LNCaP clone FGC (cell line): ENCODE data around the gene VPS4B.
A peak's percentile ranks its signal among the peaks of the same experiment; 100 is the strongest.

Experiments used
- DNase-seq: peaks from one replicate; pipeline ENCODE4 v3.0.0-alpha.2; 2011; ENCODE audit warnings: low read depth
- H3K4me3 ChIP-seq: 2 replicates; pipeline ENCODE4 v1.5.1; 2011; ENCODE audit warnings: mild to moderate bottlenecking, low read depth, low read length, control low read depth
- TF ChIP-seq, protein P1 (sequence below): IDR thresholded peaks from 2 replicates; pipeline ENCODE4 v1.5.1; 2012; ENCODE audit warnings: mild to moderate bottlenecking; ENCODE audit not compliant: control insufficient read depth, insufficient read depth; ENCODE audit errors: extremely low read depth

Gene VPS4B

DNA sequence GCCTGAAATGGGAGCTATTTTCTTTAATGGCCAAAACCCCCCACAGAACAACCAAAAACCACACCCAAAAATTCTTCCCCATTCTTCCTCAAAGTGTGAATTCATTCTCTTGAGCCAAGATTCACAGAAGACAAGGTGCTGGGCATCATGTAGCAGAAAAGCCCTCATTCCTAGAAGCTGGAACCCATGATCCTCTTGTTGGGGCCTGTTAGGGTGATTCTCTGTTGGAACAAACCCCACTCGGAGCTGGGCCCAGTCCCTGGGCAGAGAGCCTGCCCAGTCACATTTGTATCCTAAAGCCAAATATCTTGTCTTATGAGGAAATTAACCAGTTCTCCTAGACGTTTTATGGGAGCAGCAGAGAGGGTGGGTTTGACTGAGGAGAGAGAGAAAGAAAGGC lies 22.8 kb upstream of the VPS4B start:
- TF ChIP-seq, protein P1, sequence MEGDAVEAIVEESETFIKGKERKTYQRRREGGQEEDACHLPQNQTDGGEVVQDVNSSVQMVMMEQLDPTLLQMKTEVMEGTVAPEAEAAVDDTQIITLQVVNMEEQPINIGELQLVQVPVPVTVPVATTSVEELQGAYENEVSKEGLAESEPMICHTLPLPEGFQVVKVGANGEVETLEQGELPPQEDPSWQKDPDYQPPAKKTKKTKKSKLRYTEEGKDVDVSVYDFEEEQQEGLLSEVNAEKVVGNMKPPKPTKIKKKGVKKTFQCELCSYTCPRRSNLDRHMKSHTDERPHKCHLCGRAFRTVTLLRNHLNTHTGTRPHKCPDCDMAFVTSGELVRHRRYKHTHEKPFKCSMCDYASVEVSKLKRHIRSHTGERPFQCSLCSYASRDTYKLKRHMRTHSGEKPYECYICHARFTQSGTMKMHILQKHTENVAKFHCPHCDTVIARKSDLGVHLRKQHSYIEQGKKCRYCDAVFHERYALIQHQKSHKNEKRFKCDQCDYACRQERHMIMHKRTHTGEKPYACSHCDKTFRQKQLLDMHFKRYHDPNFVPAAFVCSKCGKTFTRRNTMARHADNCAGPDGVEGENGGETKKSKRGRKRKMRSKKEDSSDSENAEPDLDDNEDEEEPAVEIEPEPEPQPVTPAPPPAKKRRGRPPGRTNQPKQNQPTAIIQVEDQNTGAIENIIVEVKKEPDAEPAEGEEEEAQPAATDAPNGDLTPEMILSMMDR = no peak
- H3K4me3 ChIP-seq = no peak overlapping the region
- DNase-seq = no peak

DNA sequence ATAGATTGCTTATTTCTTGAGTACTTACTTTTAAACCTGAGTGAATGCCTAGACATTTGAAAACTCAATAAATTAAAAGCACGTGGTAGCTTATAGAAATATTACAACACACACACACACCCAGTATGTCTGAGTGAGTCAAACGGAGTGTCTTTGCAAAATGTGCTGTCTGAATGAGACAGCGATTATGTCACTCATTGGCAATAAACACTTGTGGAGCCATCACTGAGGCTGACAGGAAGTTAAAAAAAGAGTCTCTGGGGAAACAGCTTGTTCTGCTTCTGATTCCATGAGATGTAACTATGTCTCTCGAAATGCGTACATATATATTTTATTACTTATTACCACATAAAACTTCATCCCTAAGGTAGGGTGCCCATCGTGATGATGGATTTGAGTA lies 22.3 kb upstream of the VPS4B start:
- no peak overlapping the region for H3K4me3 ChIP-seq

DNA sequence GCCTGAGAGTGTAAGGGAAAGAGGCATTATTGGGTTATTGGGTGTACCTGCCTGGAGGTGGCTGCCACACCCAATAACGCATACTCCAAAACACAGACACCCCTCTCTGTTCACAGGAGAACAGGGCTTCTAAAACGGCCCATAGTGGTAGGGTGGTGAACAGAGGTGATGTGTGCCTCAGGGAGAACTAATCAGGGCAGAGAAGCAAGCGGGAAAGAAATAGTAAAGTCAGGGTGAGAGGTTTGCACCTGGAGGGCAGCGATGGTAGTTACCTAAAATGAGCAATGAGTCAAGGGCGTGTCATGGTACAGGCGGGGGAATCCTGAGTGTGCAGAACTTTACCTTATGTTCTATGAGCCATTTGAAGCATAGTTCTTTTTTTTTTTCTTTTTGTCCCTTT lies 21.6 kb upstream of the VPS4B start:
- TF ChIP-seq, protein P1 = no peak
- DNase-seq = no peak
- no peak overlapping the region for H3K4me3 ChIP-seq

More for the DNA sequence above, 22.3 kb upstream of the VPS4B start:
- DNase-seq = no peak
- TF ChIP-seq, protein P1 = no peak

DNA sequence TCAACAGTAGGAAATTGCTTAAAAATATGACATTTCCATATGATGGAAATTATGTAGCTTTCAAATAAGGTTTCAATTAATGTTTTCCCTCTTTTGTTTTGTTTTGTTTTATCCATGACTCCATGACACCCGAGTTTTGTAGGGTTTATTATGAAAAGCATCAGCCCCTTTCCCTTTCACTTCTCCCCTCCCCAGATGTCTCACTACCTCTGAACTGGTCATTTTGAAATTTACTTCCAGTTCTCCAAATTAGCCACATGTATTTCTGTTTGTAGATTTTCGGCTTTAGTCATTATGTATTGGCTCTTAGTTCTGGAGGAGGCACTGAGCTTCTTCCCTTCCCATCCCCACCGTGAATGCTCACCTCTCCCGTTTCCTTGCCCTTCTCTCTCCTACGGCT lies 18.6 kb upstream of the VPS4B start:
- no peak overlapping the region for H3K4me3 ChIP-seq
- TF ChIP-seq, protein P1 = no peak
- no peak for DNase-seq

DNA sequence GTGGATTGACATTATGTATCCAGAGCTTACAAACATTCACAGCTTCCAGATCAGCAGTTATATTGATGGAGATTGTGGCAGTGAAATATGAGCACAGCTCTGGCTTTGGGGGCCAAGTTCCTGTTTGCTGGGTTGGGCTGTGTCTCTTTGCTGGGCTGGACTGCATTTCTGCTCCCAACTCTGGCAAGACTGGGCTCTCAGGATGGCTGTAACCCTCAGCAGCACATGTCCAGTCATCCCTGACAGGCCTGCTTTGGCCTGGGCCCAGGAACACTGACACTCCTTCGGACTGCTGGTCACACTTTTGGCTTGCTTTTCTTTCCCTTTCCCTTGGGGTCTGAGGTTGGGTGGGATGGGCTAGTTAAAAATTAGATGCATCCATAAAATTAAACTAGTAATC lies 17.9 kb upstream of the VPS4B start:
- no peak for DNase-seq
- TF ChIP-seq, protein P1 = no peak
- no peak overlapping the region for H3K4me3 ChIP-seq

DNA sequence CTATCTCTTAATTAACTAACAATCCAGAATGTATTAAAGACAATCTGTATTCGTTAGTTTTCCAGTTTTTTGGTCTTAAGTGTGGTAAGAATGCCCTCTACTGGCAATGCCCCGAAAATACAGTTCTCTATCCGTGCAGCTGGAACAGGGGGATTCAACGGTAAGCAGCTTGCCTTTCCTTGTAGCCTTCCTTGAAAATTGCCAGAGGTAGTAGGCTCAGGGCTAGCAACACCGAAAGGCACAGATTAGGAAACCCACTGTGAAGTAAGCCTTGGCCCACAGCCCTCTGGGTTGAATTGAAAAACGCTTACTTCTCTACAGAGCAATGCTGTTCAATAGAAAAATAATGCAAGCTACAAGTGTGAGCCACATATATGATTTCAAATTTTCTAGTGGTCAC lies 17.1 kb upstream of the VPS4B start:
- DNase-seq = no peak
- TF ChIP-seq, protein P1 = peak; percentile 82
- H3K4me3 ChIP-seq = no peak overlapping the region

DNA sequence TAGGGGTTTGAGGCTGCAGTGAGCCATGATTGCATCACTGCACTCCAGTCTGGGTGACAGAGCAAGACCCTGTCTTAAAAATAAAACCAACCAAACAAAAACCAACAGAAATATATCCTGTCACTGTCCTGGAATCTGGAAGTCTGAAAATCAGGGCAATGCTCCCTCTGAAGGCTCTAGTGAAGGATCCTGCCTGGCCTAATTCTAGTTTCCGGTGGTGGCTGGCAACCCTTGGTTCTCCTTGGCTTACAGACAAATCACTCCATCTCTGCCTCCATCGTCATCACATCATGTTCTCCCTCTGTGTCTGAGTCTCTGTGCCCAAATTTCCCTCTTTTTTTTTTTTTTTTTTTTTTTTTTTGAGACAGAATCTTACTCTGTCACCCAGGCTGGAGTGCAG lies 15.9 kb upstream of the VPS4B start:
- no peak for DNase-seq
- no peak overlapping the region for H3K4me3 ChIP-seq
- TF ChIP-seq, protein P1 = no peak
